WTC11 (cell line): Measurements from ENCODE around the gene SLC44A2. TPM values are rescaled to one million over a fixed set of nuclear protein-coding genes. Genes with fewer than 3 reads are reported as not detected.

Source experiments
- ATAC-seq: fragments of 200-7000 bp; cut with Tn5 transposase; 2 replicates; pipeline ENCODE4 v1.10.0; 2021; ENCODE audit warnings: mild to moderate bottlenecking, moderate library complexity
- CTCF ChIA-PET: fragments of 300-600 bp; sonication (Branson Sonifier 250); formaldehyde crosslinking; loops from one replicate; lab custom pipeline; 2021; ENCODE audit warnings: antibody characterized with exemption; lab: Charles Lee
- POLR2A ChIA-PET: fragments of 350-600 bp; sonication (Branson Sonifier 250); formaldehyde crosslinking; loops from one replicate; lab custom pipeline; 2021; ENCODE audit warnings: antibody characterized with exemption; lab: Charles Lee
- DNase-seq: peaks from one replicate; pipeline ENCODE4 v3.0.0; 2021; ENCODE audit warnings: low spot score
- H3K27ac Mint-ChIP-seq: 2 replicates; pipeline ENCODE4 v1.8.0; 2021; ENCODE audit warnings: mixed read lengths
- H3K27me3 Mint-ChIP-seq: 2 replicates; pipeline ENCODE4 v1.8.0; 2021; ENCODE audit warnings: low read depth, mild to moderate bottlenecking, moderate library complexity, mixed read lengths
- H3K36me3 Mint-ChIP-seq: 2 replicates; pipeline ENCODE4 v1.8.0; 2021; ENCODE audit warnings: mixed read lengths
- H3K4me1 Mint-ChIP-seq: 2 replicates; pipeline ENCODE4 v1.8.0; 2022; ENCODE audit warnings: mixed read lengths
- H3K4me3 Mint-ChIP-seq: 2 replicates; pipeline ENCODE4 v1.8.0; 2021; ENCODE audit warnings: mild to moderate bottlenecking, moderate library complexity, mixed read lengths
- H3K9me3 Mint-ChIP-seq: 2 replicates; pipeline ENCODE4 v1.8.0; 2021; ENCODE audit warnings: mixed read lengths
- ATF1 ChIP-seq: sonication (generic); formaldehyde crosslinking; IDR thresholded peaks from 2 replicates; pipeline ENCODE4 v1.8.1; 2023; ENCODE audit warnings: mild to moderate bottlenecking, moderate library complexity, missing genetic modification reagents
- ESRRA ChIP-seq: sonication (generic); formaldehyde crosslinking; IDR thresholded peaks from 2 replicates; pipeline ENCODE4 v1.8.1; 2022; ENCODE audit warnings: mild to moderate bottlenecking, missing genetic modification reagents, borderline replicate concordance
- FOXP4 ChIP-seq: sonication (generic); formaldehyde crosslinking; IDR thresholded peaks from 2 replicates; pipeline ENCODE4 v1.8.0; 2022; ENCODE audit warnings: mild to moderate bottlenecking, missing genetic modification reagents
- IRF2 ChIP-seq: sonication (generic); formaldehyde crosslinking; IDR thresholded peaks from 2 replicates; pipeline ENCODE4 v1.8.0; 2022; ENCODE audit warnings: low read depth, missing genetic modification reagents, borderline replicate concordance
- MAX ChIP-seq: sonication (generic); formaldehyde crosslinking; IDR thresholded peaks from 2 replicates; pipeline ENCODE4 v1.8.0; 2022; ENCODE audit warnings: mild to moderate bottlenecking, missing genetic modification reagents
- NR2C2 ChIP-seq: sonication (generic); formaldehyde crosslinking; IDR thresholded peaks from 2 replicates; pipeline ENCODE4 v1.8.0; 2022; ENCODE audit warnings: mild to moderate bottlenecking, missing genetic modification reagents
- NR3C1 ChIP-seq: sonication (generic); formaldehyde crosslinking; conservative IDR thresholded peaks from 2 replicates; pipeline ENCODE4 v1.8.1; 2023; ENCODE audit warnings: low read depth, mild to moderate bottlenecking, missing genetic modification reagents
- PREB ChIP-seq: sonication (generic); formaldehyde crosslinking; IDR thresholded peaks from 2 replicates; pipeline ENCODE4 v1.8.1; 2022; ENCODE audit warnings: mild to moderate bottlenecking, missing genetic modification reagents, moderate library complexity, borderline replicate concordance
- RORB ChIP-seq: fragments of 250-450 bp; sonication (Bioruptor Pico); IDR thresholded peaks from 2 replicates; pipeline ENCODE4 v1.9.0; 2021; ENCODE audit warnings: mild to moderate bottlenecking
- SMAD3 ChIP-seq: sonication (generic); formaldehyde crosslinking; IDR thresholded peaks from 2 replicates; pipeline ENCODE4 v1.8.0; 2022; ENCODE audit warnings: missing genetic modification reagents, mild to moderate bottlenecking, borderline replicate concordance
- SMAD4 ChIP-seq: sonication (generic); formaldehyde crosslinking; IDR thresholded peaks from 2 replicates; pipeline ENCODE4 v1.8.0; 2022; ENCODE audit warnings: mild to moderate bottlenecking, missing genetic modification reagents
- TCF7 ChIP-seq: sonication (generic); formaldehyde crosslinking; IDR thresholded peaks from 2 replicates; pipeline ENCODE4 v1.8.0; 2022; ENCODE audit warnings: mild to moderate bottlenecking, low read depth, missing genetic modification reagents, moderate library complexity
- TP53 ChIP-seq: sonication (generic); formaldehyde crosslinking; IDR thresholded peaks from 2 replicates; pipeline ENCODE4 v1.8.1; 2023; ENCODE audit warnings: mild to moderate bottlenecking, missing genetic modification reagents
- USF1 ChIP-seq: sonication (generic); formaldehyde crosslinking; IDR thresholded peaks from 2 replicates; pipeline ENCODE4 v1.8.0; 2022; ENCODE audit warnings: mild to moderate bottlenecking, missing genetic modification reagents
- ZNF219 ChIP-seq: sonication (generic); formaldehyde crosslinking; IDR thresholded peaks from 2 replicates; pipeline ENCODE4 v1.8.0; 2023; ENCODE audit warnings: missing genetic modification reagents, mild to moderate bottlenecking, borderline replicate concordance
- ZNF396 ChIP-seq: fragments of 250-450 bp; sonication (Bioruptor Pico); IDR thresholded peaks from 2 replicates; pipeline ENCODE4 v1.8.0; 2021; ENCODE audit warnings: mild to moderate bottlenecking, moderate library complexity, borderline replicate concordance
- ZNF512 ChIP-seq: sonication (generic); formaldehyde crosslinking; IDR thresholded peaks from 2 replicates; pipeline ENCODE4 v1.8.1; 2022; ENCODE audit warnings: missing genetic modification reagents, borderline replicate concordance
- total RNA-seq: library from RNA; stranded (reverse); gene quantifications from 3 replicates; pipeline ENCODE4 v1.2.3, GENCODE V29; 2021

Gene SLC44A2
- total RNA-seq, 1 experiment from 2014 or later = 109 TPM

- TF ChIP-seq PREB (CRISPR knock-in tag) (no peak), NR2C2 (CRISPR knock-in tag) (no peak), NR3C1 (CRISPR knock-in tag) (no peak), ESRRA (CRISPR knock-in tag) (no peak), RORB (CRISPR knock-in tag) (no peak)
Measured at GRCh38 chr19:10687518-10688288, 62.4 kb downstream of the SLC44A2 start (continued).

- H3K4me1 Mint-ChIP-seq = peaks cover 5% of the 10 kb centered on the region
- POLR2A ChIA-PET = interaction anchor here (0.5 to 0.6 kb wide), 2 partner anchors 45 to 260 kb away, joined by 3 to 5 read pairs; no protein-coding TSS in a partner anchor
- H3K4me3 Mint-ChIP-seq = no peak overlapping the region
- peaks cover 73% of the 10 kb centered on the region for H3K36me3 Mint-ChIP-seq
- DNase-seq = no peak
- TF ChIP-seq TCF7 (CRISPR knock-in tag) (no peak), SMAD3 (CRISPR knock-in tag) (no peak), IRF2 (CRISPR knock-in tag) (no peak), ZNF219 (no peak), SMAD4 (CRISPR knock-in tag) (no peak), USF1 (CRISPR knock-in tag) (no peak), PREB (CRISPR knock-in tag) (no peak), TP53 (CRISPR knock-in tag) (no peak), ZNF512 (CRISPR knock-in tag) (no peak), ZNF396 (no peak), NR2C2 (CRISPR knock-in tag) (no peak), MAX (CRISPR knock-in tag) (no peak), FOXP4 (CRISPR knock-in tag) (no peak), ATF1 (no peak)
- CTCF ChIA-PET = interaction anchor here (1.1 to 1.9 kb wide), 2 partner anchors 9 to 11 kb away, joined by 3 to 12 read pairs; no protein-coding TSS in a partner anchor
- peak overlapping the region; percentile 5; the same call in 1 of the 2 replicates for H3K27ac Mint-ChIP-seq
- H3K9me3 Mint-ChIP-seq = no peaks in the 10 kb centered on the region
- H3K27me3 Mint-ChIP-seq = no peaks in the 10 kb centered on the region
- no peak for ATAC-seq
Measured at GRCh38 chr19:10688545-10689280, 63.4 kb downstream of the SLC44A2 start.
